IPS-20b (cell line): ENCODE measurements around the gene KRTAP5-10.
A peak's percentile ranks its signal among the peaks of the same experiment; 100 is the strongest.
"Not testable (repeated sequence)": the region's sequence is repeated elsewhere in the genome, so short reads cannot be mapped to it uniquely, and the experiment has no call there.

Source experiments
- H3K27ac ChIP-seq: one replicate; pipeline ENCODE4 v1.5.1; 2013; ENCODE audit warnings: low read length
- H3K27me3 ChIP-seq: 2 replicates; pipeline ENCODE4 v1.6.1; 2013; ENCODE audit warnings: mild to moderate bottlenecking, low read length, inconsistent platforms; ENCODE audit not compliant: insufficient read depth
- H3K36me3 ChIP-seq: 2 replicates; pipeline ENCODE4 v1.6.1; 2013; ENCODE audit warnings: low read depth, mild to moderate bottlenecking, inconsistent platforms, low read length, moderate library complexity; ENCODE audit not compliant: insufficient read depth
- H3K4me1 ChIP-seq: 2 replicates; pipeline ENCODE4 v1.6.1; 2013; ENCODE audit warnings: mild to moderate bottlenecking, control low read depth, inconsistent platforms, low read length, moderate library complexity; ENCODE audit not compliant: insufficient read depth
- H3K4me3 ChIP-seq: 2 replicates; pipeline ENCODE4 v1.5.1; 2013; ENCODE audit warnings: mild to moderate bottlenecking, low read length, inconsistent platforms
- H3K9ac ChIP-seq: 2 replicates; pipeline ENCODE4 v1.6.1; 2013; ENCODE audit warnings: low read depth, mild to moderate bottlenecking, inconsistent platforms, low read length, moderate library complexity
- H3K9me3 ChIP-seq: 2 replicates; pipeline ENCODE4 v1.6.1; 2013; ENCODE audit warnings: mild to moderate bottlenecking, low read depth, low read length, inconsistent platforms; ENCODE audit not compliant: insufficient read depth

The KRTAP5-10 gene

DNA sequence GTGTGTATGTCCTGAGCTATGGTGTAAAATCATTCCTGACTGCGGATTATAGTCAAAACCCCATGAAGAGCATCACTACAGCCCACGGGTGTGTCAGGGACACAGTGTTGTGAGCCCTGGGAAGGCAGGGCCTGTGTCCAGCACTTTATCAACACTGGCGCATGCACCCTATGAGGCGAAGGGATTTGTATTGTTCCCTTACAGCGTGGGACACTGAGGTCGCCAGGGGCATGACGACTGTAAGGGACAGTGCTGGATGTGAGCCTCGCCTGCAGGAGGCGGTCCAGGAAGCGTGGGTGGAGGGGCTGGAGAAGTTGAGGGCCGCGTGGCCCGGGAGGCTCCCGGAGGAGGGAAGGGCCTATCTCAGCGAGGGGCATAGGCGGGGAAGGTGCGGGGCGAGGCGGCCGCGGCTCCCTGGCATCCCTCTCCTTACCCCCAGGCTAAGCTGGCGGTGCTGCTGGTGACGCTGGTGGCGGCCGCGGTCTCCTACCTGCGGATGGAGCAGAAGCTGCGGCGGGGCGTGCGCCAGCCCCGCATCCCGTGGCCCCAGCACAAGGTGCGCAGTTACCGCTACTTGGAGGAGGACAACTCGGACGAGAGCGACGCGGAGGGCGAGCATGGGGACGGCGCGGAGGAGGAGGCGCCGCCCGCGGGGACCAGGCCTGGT is 41.6 kb downstream of the KRTAP5-10 start:
- Histone ChIP-seq H3K27me3 (peaks cover 51% of the 10 kb centered on the region), H3K4me3 (peak overlapping the region; percentile 70; the same call in 1 of the 2 replicates)
- not testable (repeated sequence) for H3K4me1 ChIP-seq, H3K9ac ChIP-seq, H3K27ac ChIP-seq, H3K9me3 ChIP-seq, H3K36me3 ChIP-seq

DNA sequence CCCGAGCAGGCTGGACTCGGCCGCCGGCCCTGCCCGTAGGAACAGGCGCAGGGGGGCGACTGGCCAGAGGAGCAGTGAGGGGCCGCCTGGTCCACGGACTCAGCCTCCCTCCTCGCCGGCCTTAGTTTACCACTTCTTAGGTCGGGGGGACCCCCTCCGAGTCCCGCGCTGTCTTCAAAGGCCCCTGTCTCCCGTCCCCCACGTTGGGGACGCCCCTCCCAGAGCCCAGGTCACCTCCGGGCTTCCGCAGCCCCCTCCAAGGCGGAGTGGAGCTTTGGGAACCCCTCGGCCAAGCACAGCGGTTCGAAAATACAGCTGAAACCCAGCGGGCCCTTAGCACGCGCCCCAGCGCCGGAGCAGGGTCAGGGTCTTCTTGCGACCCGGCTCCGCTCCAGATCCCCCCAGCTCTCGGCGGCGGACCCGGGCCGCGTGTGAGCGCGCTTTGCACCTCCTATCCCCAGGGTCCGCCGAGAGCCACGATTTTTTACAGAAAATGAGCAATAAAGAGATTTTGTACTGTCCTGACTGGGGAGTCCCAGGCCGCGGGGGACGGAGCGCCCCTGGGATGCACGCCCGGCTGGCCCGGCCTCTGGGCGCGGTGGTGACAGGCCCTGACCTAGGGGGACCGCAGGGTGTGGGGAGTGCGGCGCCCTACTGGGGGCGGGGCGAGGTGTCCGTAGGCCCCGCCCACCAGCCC is 42.3 kb downstream of the KRTAP5-10 start:
- Histone ChIP-seq H3K27me3 (peaks cover 51% of the 10 kb centered on the region), H3K4me3 (peak overlapping the region; percentile 70; the same call in 1 of the 2 replicates)
- H3K4me1 ChIP-seq, result not testable (repeated sequence)

DNA sequence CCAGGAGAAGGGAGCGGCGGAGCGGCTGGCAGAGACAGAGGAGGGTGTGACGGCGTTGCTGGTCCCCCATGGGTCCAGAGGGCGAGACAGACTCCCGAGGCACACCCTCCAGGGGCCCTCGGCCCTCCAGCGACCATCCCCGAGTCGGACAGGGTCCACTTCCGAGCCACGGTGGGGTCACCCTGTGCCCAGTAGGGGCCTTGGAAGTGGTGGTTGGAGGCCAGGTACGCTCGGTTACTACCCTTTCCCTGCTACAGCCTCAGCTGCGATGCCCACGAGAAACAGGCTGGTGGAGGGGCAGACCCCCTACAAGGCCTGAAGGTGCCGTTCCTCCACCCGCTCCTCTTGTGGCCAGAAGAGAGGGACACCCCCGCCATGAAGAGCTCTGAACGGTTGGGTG is 42.9 kb downstream of the KRTAP5-10 start:
- H3K9ac ChIP-seq, H3K4me1 ChIP-seq, H3K36me3 ChIP-seq, H3K27ac ChIP-seq, H3K9me3 ChIP-seq, H3K4me3 ChIP-seq: not testable (repeated sequence)
- peaks cover 51% of the 10 kb centered on the region for H3K27me3 ChIP-seq

More for the DNA sequence above, 42.3 kb downstream of the KRTAP5-10 start:
- not testable (repeated sequence) for H3K9ac ChIP-seq, H3K36me3 ChIP-seq, H3K27ac ChIP-seq, H3K9me3 ChIP-seq

DNA sequence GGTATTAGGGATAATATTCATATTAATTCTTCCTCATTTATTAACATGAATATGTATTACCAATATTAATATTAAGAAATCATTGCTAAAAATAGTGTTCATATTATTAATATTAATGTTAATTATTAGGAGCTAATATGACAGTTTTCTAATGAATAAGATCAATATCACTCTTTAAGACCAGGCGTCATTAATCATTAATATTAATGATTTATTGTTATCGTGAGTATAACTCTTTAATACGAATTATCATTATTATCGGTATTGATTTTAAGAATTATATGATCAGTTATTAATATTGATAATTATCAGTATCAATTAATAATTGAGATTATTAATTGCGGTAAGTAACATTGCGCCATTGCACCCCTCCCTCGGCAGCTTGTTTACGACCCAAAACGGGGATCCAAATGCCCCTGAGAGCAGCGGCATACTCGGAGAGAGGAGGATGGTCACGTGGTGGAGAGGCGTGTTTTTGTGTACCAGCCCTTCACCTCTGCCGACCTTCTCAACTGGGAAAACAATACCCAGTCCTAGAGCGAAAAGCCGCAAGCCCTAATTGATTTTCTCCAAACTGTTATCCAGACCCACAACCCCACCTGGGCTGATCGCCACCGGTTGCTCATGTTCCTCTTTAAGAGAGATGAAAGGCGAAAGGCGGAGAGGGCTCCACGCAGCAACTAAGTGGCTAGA is 46.0 kb downstream of the KRTAP5-10 start:
- not testable (repeated sequence) for H3K27ac ChIP-seq, H3K9ac ChIP-seq, H3K9me3 ChIP-seq

GRCh38 chr11:71613931-71614330 is 48.6 kb downstream of the KRTAP5-10 start:
- H3K4me1 ChIP-seq, H3K27me3 ChIP-seq, H3K9me3 ChIP-seq, H3K4me3 ChIP-seq, H3K9ac ChIP-seq, H3K36me3 ChIP-seq, H3K27ac ChIP-seq: not testable (repeated sequence)

More for the DNA sequence above, 46.0 kb downstream of the KRTAP5-10 start:
- not testable (repeated sequence) for H3K36me3 ChIP-seq, H3K4me1 ChIP-seq, H3K4me3 ChIP-seq
- H3K27me3 ChIP-seq, result peaks cover 29% of the 10 kb centered on the region

DNA sequence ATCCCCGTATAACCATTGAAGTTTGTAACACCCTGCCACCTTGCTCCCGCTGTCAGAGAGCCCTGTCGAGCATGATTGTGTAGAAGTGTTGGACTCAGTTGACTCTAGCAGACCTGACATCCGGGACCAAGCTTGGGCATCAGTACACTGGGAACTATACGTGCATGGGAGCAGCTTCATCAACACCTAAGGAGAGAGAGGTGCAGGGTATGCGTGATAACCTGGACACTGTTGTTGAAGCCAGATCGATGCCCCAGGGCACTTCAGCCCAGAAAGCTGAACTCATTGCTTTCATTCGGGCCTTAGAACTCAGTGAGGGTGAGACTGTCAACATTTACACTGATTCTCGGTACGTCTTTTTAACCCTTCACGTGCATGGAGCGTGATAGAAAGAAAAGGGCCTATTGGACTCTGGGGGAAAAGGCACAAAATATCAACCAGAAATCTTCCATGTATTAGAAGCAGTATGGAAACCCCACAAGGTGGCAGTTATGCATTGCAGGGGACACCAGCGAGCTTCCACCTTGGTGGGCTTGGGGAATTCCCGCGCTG is 49.1 kb downstream of the KRTAP5-10 start:
- H3K4me3 ChIP-seq, H3K27ac ChIP-seq, H3K4me1 ChIP-seq, H3K36me3 ChIP-seq, H3K27me3 ChIP-seq, H3K9me3 ChIP-seq, H3K9ac ChIP-seq: not testable (repeated sequence)

DNA sequence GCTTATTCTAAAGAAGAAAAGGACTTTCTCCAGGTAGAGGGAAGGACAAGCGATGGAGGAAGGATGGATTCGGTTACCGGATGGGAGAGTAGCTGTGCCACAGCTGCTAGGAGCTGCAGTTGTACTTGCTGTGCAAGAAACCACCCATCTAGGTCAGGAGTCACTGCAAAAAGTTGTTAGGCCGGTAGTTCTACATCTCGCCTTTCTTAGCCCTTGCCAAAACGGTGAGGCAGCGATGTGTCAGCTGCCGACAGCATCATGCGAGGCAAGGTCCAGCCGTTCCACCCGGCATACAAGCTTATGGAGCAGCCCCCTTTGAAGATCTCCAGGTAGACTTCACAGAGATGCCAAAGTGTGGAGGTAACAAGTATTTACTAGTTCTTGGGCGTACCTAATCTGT is 49.6 kb downstream of the KRTAP5-10 start:
- H3K4me1 ChIP-seq, H3K27me3 ChIP-seq, H3K4me3 ChIP-seq, H3K36me3 ChIP-seq, H3K9ac ChIP-seq, H3K9me3 ChIP-seq, H3K27ac ChIP-seq: not testable (repeated sequence)
